ENCODE measurements around the gene BTG4.

DNA sequence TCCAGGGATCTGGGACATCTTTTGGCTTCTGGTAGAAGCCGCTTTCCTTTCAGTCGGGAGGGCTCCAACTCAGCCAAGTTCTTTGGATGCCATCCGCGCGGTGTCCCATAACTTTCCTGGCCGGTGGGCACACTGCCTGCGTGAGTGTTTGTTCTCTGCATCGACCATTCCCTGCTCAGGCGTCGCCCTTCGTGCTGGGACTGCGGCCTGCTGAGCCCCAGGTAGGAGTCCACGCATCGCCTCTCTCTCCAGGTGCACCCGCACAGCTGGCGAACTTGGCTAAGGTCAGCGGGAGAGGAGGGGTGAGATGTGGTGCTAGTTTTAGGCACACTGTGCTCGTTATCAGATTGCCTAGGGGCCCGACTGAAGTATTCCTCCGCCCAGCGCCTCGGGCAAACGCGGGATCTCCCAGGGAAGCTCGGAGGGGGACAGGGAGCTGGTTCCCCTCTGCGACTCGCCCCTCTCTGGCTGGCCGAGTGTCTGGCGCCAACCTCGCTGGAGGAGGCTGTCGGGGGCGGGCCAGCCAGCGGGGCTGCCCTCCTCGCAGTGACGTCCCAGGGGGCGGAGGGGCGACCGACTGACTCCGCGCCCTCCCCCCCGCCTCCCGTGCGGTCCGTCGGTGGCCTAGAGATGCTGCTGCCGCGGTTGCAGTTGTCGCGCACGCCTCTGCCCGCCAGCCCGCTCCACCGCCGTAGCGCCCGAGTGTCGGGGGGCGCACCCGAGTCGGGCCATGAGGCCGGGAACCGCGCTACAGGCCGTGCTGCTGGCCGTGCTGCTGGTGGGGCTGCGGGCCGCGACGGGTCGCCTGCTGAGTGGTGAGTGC, 28.1 kb upstream of the BTG4 start, which contains the start of gene LAYN:
- no peak for TF ChIP-seq EZH2 (IDR thresholded peaks at IDR 0.05; ENCODE audit: insufficient read depth, poor library complexity, severe bottlenecking)
- no peak for TF ChIP-seq EZH2phosphoT487 (IDR thresholded peaks at IDR 0.05; ENCODE audit: insufficient read depth, low read depth)

Data from GM23248 (cell line).